NCI-H345 treated with DMSO at 0.1 percent for 48 hours (cell line): Measurements from ENCODE around the gene LCMT1.

ENCODE experiments used
- DNase-seq: peaks from one replicate; lab custom pipeline; 2025; ENCODE audit not compliant: unreplicated experiment; lab: John Stamatoyannopoulos, UW

LCMT1 gene

GRCh38 chr16:25192096-25192495 is 80.6 kb downstream of the LCMT1 start:
- DNase-seq, result no peak

GRCh38 chr16:25194273-25194878 is 82.8 kb downstream of the LCMT1 start:
- DNase-seq, result no peak

DNA sequence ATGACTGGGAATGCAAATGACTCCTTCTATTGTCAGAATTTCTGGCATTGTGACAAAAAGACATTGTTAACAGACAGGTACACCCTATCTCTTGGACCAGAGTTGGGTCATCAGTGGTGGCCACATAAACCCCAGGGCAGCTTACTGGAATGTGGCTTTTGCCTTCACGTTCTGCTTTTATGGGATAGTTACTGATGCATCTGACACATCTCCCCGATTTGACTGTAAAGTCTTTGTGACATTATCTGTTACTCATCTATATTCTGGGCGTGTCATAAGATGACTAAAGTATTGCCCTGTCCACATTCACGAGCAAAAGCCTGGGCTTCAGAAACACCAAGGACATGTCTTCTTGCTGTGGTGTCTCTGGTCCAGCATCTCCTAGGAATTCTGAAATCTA is 86.5 kb downstream of the LCMT1 start:
- DNase-seq, result no peak

DNA sequence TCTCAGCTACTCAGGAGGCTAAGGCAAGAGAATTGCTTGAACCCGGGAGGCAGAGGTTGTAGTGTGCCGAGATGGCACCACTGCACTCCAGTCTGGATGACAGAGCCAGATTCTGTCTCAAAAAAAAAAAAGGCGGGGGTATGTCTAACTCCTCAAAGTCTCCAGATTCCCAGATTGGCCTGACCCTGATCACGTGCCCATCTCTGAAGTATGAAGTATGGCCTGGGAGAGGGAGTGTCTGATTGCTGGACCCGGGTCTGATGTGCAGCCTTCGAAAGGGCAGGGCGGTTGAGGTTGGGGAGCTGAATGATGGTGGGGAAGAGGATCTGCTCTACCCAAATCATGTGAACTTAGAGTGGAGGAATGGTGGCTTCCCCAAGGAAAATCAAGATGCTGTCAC is 87.9 kb downstream of the LCMT1 start:
- no peak for DNase-seq

DNA sequence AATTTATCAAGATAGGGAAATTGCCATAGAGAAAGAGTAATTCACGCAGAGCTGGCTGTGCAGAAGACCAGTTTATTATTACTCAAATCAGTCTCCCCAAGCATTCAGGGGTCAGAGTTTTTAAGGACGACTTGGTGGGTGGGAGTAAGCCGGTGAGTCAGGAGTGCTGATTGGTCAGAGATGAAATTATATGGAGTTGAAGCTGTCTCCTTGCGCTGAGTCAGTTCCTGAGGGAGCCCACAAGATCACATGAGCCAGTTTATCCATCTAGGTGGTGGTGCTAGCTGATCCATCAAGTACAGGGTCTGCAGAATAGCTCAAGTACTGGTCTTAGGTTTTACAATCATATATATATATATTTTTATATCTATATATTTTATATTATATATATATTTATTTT is 99.2 kb downstream of the LCMT1 start:
- DNase-seq, result no peak

DNA sequence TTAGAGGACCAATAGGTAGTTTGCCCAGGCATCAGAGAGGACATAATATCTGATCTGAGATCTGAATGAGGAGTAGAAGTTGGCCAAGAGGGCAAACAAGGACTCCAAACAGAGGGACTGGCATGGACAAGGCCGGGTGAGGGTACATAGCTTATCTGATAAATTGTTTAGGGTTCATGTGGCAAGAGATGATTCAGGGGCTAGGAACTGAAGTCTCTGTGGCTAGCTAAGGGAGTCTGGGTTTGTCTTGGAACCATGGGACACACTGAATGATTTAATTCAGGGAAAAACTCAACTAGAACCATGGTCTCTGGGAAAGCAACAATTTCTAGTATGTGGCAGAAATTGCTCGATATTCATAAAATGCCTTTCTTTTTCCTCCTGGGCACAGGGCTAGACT is 101.1 kb downstream of the LCMT1 start:
- DNase-seq, result no peak

DNA sequence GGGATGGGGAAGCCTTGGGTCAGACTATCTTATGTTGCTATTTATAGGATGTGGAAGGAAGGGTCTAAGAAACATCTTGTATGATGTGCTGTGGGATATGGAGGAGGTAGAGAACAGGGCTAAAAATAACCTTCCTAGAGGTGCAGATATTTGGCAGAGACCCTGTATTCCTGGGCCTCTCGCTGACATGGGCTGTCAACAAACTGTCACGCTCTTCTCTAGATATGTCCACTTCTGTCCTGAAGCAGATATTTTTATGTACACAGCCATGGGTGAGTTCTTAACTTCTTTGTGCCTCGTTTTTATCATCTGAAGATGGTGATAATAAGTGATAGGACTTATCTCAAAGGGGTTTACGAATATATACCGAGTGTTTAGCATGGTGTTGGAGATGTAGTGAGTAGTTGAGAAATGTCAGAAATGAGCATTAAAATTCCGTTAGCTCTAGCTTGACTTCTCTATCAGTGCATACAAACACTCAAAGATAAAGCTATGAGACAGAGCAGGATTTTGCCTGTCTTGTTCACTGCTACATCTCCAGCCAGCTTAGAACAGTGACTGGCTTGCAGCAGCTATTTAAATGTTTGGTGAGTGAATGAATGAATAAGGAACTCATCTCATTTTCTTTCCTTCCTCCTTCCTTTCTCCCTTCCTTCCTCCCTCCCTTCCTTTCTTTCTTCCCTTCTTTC is 102.3 kb downstream of the LCMT1 start:
- no peak for DNase-seq

DNA sequence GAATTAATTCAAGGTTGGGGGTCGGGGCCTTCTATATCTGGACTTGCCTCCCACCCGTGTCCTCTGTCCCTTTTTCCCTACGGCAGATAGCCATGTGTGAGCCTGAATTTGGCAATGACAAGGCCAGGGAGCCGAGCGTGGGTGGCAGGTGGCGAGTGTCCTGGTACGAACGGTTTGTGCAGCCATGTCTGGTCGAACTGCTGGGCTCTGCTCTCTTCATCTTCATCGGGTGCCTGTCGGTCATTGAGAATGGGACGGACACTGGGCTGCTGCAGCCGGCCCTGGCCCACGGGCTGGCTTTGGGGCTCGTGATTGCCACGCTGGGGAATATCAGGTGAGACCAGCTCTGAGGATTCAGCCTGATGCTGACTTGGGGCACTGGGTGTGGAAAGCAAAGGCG is 105.6 kb downstream of the LCMT1 start:
- no peak for DNase-seq

DNA sequence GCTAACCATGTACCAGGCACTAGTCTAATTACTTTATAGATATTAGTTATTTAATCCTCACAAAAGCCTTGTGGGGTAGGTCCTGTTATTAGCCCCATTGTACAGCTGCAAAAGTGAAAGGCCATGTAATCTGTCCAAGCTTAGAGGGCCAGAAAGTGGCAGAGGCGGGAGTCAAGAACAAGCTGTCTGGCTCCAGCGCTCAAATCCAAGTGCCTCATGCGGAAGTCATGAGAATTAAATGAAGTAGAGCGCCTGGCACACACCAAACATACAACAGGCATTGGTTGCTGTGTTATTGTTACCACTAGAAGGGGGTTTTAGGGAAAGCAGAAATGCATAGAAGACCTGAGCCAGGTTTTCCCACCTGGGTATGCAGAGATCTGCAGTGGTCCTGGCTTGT is 106.4 kb downstream of the LCMT1 start:
- DNase-seq, result no peak

DNA sequence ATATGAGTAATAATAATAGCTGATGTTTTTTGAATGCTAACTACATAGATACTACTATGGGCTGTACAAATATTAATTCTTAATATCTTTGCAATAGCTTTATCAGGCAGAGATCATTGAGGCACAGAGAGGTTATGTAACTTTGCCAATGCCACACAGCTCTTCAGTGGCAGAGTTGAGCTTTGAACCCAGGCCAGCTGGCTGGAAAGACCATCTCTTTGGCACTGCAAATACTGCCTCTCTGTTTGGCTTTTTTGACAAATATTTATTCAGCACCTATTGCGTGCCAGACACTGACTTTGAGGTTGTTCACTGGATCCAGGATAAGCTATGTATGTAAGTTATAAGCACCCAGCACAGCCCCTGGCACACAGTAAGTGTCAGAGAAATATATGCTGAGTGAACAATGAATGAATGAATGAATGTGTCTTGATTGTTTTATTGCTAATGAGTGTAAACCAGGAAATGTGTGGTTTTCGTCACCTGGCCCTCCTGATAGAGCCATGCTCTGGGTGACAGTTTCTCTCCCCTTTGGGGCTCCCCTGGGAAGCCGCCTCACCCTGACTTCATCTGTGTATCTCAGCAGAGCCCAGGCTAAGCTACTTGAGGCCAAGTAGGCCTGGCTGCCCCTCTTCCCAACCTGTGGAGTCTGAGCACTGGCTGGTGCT is 107.7 kb downstream of the LCMT1 start:
- no peak for DNase-seq

GRCh38 chr16:25222959-25223358 is 111.4 kb downstream of the LCMT1 start:
- DNase-seq, result no peak

GRCh38 chr16:25223964-25224363 is 112.4 kb downstream of the LCMT1 start:
- DNase-seq, result no peak

GRCh38 chr16:25224731-25225319 is 113.3 kb downstream of the LCMT1 start:
- DNase-seq, result no peak
